Measurements from ENCODE around the gene IGSF21. TPM values are rescaled to one million over a fixed set of nuclear protein-coding genes. Genes with fewer than 3 reads are reported as not detected.

Gene IGSF21
- total and polyA plus RNA-seq, 2 of the 4 experiments (the other 2 are of a cell fraction), result not detected

DNA sequence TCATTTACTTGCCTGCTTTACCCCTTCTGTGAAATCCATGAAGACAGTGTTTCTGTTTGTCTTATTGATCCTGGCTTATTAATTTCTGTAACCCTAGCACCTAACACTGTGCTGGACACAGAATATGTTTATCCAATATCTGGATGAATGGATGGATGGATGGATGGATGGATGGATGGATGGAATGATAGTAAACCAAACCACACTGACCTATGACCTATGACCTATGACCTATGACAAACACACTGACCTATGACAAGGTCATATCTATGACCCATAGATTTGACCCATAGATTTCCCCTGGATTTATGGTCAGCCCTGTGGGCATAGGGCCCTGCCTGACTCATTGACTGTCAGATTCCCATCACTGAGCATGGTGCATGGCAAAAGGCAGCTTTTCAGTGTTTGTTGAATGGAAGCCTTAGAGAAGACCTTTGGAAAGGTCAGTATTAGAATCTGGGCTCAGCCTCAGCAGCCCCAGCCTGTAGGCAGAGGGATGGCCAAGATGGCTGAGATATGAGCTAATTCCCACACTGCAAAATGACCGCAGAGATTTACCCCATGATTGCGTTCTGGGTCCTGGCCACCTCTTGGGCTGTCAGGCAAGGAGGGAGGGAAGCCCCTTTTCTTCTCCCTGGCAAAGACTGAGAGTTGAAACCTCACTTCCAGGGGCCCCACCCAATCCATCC is 24.6 kb downstream of the IGSF21 start:
- no peaks in the 10 kb centered on the region for H3K4me1 ChIP-seq (ENCODE audit: control insufficient read depth, insufficient read depth, low read length)

More for the DNA sequence above, 24.6 kb downstream of the IGSF21 start:
- Histone ChIP-seq H3K14ac (replicated peaks; ENCODE audit: low read depth, low read length) (no peak overlapping the region), H2BK15ac (ENCODE audit: low read depth, low read length) (no peak overlapping the region), H4K91ac (ENCODE audit: insufficient read depth, low read depth, low read length) (no peak overlapping the region), H4K5ac (ENCODE audit: low read depth, low read length) (no peak overlapping the region), H3K56ac (ENCODE audit: extremely low read depth, insufficient read depth, low read length) (no peak overlapping the region), H2BK120ac (ENCODE audit: low read depth, low read length) (no peak overlapping the region), H3K9me1 (ENCODE audit: insufficient read depth, low read length) (no peaks in the 10 kb centered on the region), H3K79me1 (ENCODE audit: low read depth in 1 of 2, low read length in 2 of 2) (no peaks in the 10 kb centered on the region), H4K8ac (ENCODE audit: low read depth in 2 of 2, low read length in 2 of 2) (no peak overlapping the region), H2AK9ac (replicated peaks; ENCODE audit: low read depth, low read length, poor library complexity) (no peak overlapping the region), H3K9ac (ENCODE audit: low read depth, low read length) (no peak overlapping the region), H4K20me1 (ENCODE audit: insufficient read depth, low read length) (no peaks in the 10 kb centered on the region), H3K4ac (ENCODE audit: low read depth, low read length) (no peak overlapping the region), H2BK20ac (ENCODE audit: low read depth, low read length) (no peak overlapping the region), H3K9me3 (ENCODE audit: control insufficient read depth, insufficient read depth, low read length) (no peaks in the 10 kb centered on the region), H3K27ac (ENCODE audit: insufficient read depth, low read length) (no peak overlapping the region), H3K36me3 (ENCODE audit: control insufficient read depth, insufficient read depth, low read length) (no peaks in the 10 kb centered on the region), H3K4me2 (ENCODE audit: low read depth, low read length) (no peak overlapping the region), H2AK5ac (ENCODE audit: low read depth, low read length) (no peak overlapping the region), H3K27me3 (ENCODE audit: control insufficient read depth, insufficient read depth, low read length) (no peaks in the 10 kb centered on the region), H3K4me3 (ENCODE audit: insufficient read depth, low read depth, low read length) (no peak overlapping the region), H3K18ac (ENCODE audit: low read depth, low read length) (no peak overlapping the region), H3K23ac (ENCODE audit: low read depth, low read length) (no peak overlapping the region), H2AFZ (replicated peaks; ENCODE audit: low read length, poor library complexity) (no peak overlapping the region), H2BK5ac (ENCODE audit: low read depth, low read length, poor library complexity, severe bottlenecking) (no peak overlapping the region)
- WGBS, 2 experiments (ENCODE audit: extremely low coverage in 2 of 2, insufficient read length in 1 of 2), result no CpG with 5 or more reads among the region's 2 CpGs
- intact Hi-C loops (cut with micrococcal nuclease), result no loop called here
- no peak for ATAC-seq (ENCODE audit: low read depth)
- in situ Hi-C loops (cut with MboI; ENCODE audit: low sequenced_read_pairs), result no loop called here
- BruUV-seq (replicated peaks), result no TSS peak
- dilution Hi-C loops (cut with HindIII; ENCODE audit: low sequenced_read_pairs, unreplicated experiment), result no loop called here
- no peak for TF ChIP-seq MAZ (IDR thresholded peaks at IDR 0.05; ENCODE audit: borderline replicate concordance, low read depth, low read length)
- TF ChIP-seq POLR2A (IDR thresholded peaks at IDR 0.05; ENCODE audit: low read depth, low read length), result no peak
- no peak for TF ChIP-seq MXI1 (IDR thresholded peaks at IDR 0.05; ENCODE audit: borderline replicate concordance, low read depth, low read length)
- no peak for TF ChIP-seq RFX5 (IDR thresholded peaks at IDR 0.05; ENCODE audit: low read depth, low read length)
- TF ChIP-seq MAFK (IDR thresholded peaks at IDR 0.05; ENCODE audit: low read depth, low read length), result no peak
- no peak for TF ChIP-seq ELK1 (IDR thresholded peaks at IDR 0.05; ENCODE audit: borderline replicate concordance, low read depth, low read length)
- TF ChIP-seq SMC3 (IDR thresholded peaks at IDR 0.05; ENCODE audit: low read depth, low read length), result no peak
- no peak for TF ChIP-seq CHD1 (IDR thresholded peaks at IDR 0.05; ENCODE audit: low read depth, low read length)
- no peak for TF ChIP-seq FOS (IDR thresholded peaks at IDR 0.05; ENCODE audit: low read depth, low read length)
- no peak for TF ChIP-seq CEBPB (IDR thresholded peaks at IDR 0.05; ENCODE audit: low read depth, low read length)
- no peak for TF ChIP-seq USF2 (IDR thresholded peaks at IDR 0.05; ENCODE audit: low read depth, low read length)
- no peak for TF ChIP-seq RAD21 (IDR thresholded peaks at IDR 0.05; ENCODE audit: low read length)
- TF ChIP-seq BHLHE40 (IDR thresholded peaks at IDR 0.05; ENCODE audit: low read depth, low read length), result no peak
- ChIA-PET POLR2A (ENCODE audit: unreplicated experiment) (no interaction called here), CTCF (no interaction called here)
- no peak for DNase-seq

Data from IMR-90 (cell line).